Panc1 (cell line): ENCODE results near the gene PPP1R14B. TPM values are rescaled to one million over a fixed set of nuclear protein-coding genes. Genes with fewer than 3 reads are reported as not detected.
A peak's percentile ranks its signal among the peaks of the same experiment; 100 is the strongest.
"Not testable (repeated sequence)": the region's sequence is repeated elsewhere in the genome, so short reads cannot be mapped to it uniquely, and the experiment has no call there.

Source experiments
- ATAC-seq: fragments of 200-7000 bp; cut with Tn5 transposase; 2 replicates; pipeline ENCODE4 v1.9.1; 2020; ENCODE audit warnings: mild to moderate bottlenecking, moderate library complexity
- BruUV-seq: library from RNA; stranded (reverse); fragments of 400-500 nt; replicated peaks from 2 replicates; lab custom pipeline; 2021; lab: Mats Ljungman, UMichigan
- CTCF ChIA-PET: fragments of 300-600 bp; sonication (Branson Sonifier 250); formaldehyde crosslinking; loops from one replicate; lab custom pipeline; 2022; ENCODE audit warnings: antibody characterized with exemption; lab: Charles Lee
- POLR2A ChIA-PET: fragments of 300-600 bp; sonication (Branson Sonifier 250); formaldehyde crosslinking; loops from one replicate; lab custom pipeline; 2022; ENCODE audit warnings: antibody characterized with exemption; lab: Charles Lee
- DNase-seq: peaks from one replicate; pipeline ENCODE4 v3.0.0-alpha.2; 2010; ENCODE audit warnings: low read depth, low spot score
- H3K27ac ChIP-seq: 2 replicates; pipeline ENCODE4 v1.5.1; 2011; ENCODE audit warnings: mild to moderate bottlenecking, low read length, inconsistent platforms
- H3K27me3 ChIP-seq: fragments of 200-500 bp; sonication (Bioruptor generic); 2 replicates; pipeline ENCODE4 v1.6.0; 2014; ENCODE audit warnings: low read length, inconsistent platforms; ENCODE audit not compliant: control insufficient read depth, insufficient read depth
- H3K36me3 ChIP-seq: fragments of 200-500 bp; sonication (Bioruptor generic); 2 replicates; pipeline ENCODE4 v1.5.1; 2014; ENCODE audit warnings: inconsistent platforms, mild to moderate bottlenecking, low read length, moderate library complexity; ENCODE audit not compliant: control insufficient read depth, insufficient read depth
- H3K4me1 ChIP-seq: 2 replicates; pipeline ENCODE4 v1.5.1; 2011; ENCODE audit warnings: inconsistent platforms, mild to moderate bottlenecking, low read length, moderate library complexity; ENCODE audit not compliant: control insufficient read depth, insufficient read depth
- H3K4me3 ChIP-seq, 2 experiments: 2 replicates each; pipeline ENCODE4 v1.5.1; 2011 to 2012; ENCODE audit warnings: low read depth in 2 of 2, low read length in 2 of 2, mild to moderate bottlenecking in 2 of 2, inconsistent platforms in 1 of 2, moderate library complexity in 1 of 2
- H3K9me3 ChIP-seq: fragments of 200-500 bp; sonication (Bioruptor generic); 2 replicates; pipeline ENCODE4 v1.5.1; 2014; ENCODE audit warnings: low read depth, mild to moderate bottlenecking, inconsistent platforms, low read length, moderate library complexity; ENCODE audit not compliant: control insufficient read depth, insufficient read depth
- CTCF ChIP-seq: fragments of 450-650 bp; IDR thresholded peaks from 2 replicates; pipeline ENCODE4 v1.5.1; 2017; ENCODE audit warnings: mild to moderate bottlenecking
- POLR2AphosphoS5 ChIP-seq: IDR thresholded peaks from 2 replicates; pipeline ENCODE4 v1.6.1; 2012; ENCODE audit warnings: mild to moderate bottlenecking, low read depth, low read length, moderate library complexity
- REST ChIP-seq, 2 experiments: IDR thresholded peaks; 2 replicates each; pipeline ENCODE4 v1.6.1; 2011 to 2012; ENCODE audit warnings: low read depth in 2 of 2, control low read depth in 1 of 2, low read length in 1 of 2, mild to moderate bottlenecking in 1 of 2, moderate library complexity in 1 of 2; ENCODE audit not compliant: insufficient read depth in 1 of 2
- SIN3A ChIP-seq: IDR thresholded peaks from 2 replicates; pipeline ENCODE4 v1.6.1; 2012; ENCODE audit warnings: low read depth, mild to moderate bottlenecking, low read length, moderate library complexity, borderline replicate concordance; ENCODE audit not compliant: insufficient read depth
- TCF7L2 ChIP-seq: IDR thresholded peaks from 2 replicates; pipeline ENCODE4 v1.6.1; 2011; ENCODE audit warnings: mild to moderate bottlenecking, low read depth, low read length, inconsistent platforms
- in situ Hi-C: cut with HindIII; loops from 2 replicates; pipeline ENCODE4 v1.10.0; 2016; ENCODE audit warnings: low sequenced_read_pairs, low pct_unique_long_range_greater_than_20kb
- intact Hi-C: fragments of 100-400 bp; cut with micrococcal nuclease; formaldehyde crosslinking; loops from one replicate; pipeline ENCODE4 v1.10.0; 2022; ENCODE audit not compliant: unreplicated experiment
- total RNA-seq: library from RNA; stranded (reverse); gene quantifications from one replicate; pipeline ENCODE4 v1.2.1, GENCODE V29; 2021; ENCODE audit not compliant: unreplicated experiment

PPP1R14B gene
- total RNA-seq, 1 experiment from 2014 or later, result 261 TPM

GRCh38 chr11:64247729-64248531, 1.2 kb upstream of the PPP1R14B start:
- POLR2A ChIA-PET, result no interaction called here
- TF ChIP-seq TCF7L2, result no peak
- TF ChIP-seq POLR2AphosphoS5, result no peak
- DNase-seq (no peak), ATAC-seq (no peak)
- Histone ChIP-seq H3K27ac (peak overlapping the region; percentile 99), H3K27me3 (no peaks in the 10 kb centered on the region), H3K9me3 (no peaks in the 10 kb centered on the region), H3K4me1 (peaks cover 55% of the 10 kb centered on the region), H3K36me3 (peaks cover 7% of the 10 kb centered on the region; the same call in 1 of the 2 replicates), H3K4me3 (peak overlapping the region; percentile 85 to 94)
- intact Hi-C loops, result loop anchor here (10.0 kb wide), 1 partner anchor 57 kb away; the partner anchor contains the start of genes CATSPERZ and ESRRA
- no TSS peak for BruUV-seq
- CTCF ChIA-PET, result interaction anchor here (0.6 kb wide), 1 partner anchor 40 kb away, joined by 5 read pairs; no protein-coding TSS in a partner anchor
- in situ Hi-C loops, result no loop called here

GRCh38 chr11:64246621-64246870, 197 bp downstream of the PPP1R14B start:
- H3K27me3 ChIP-seq, BruUV-seq, CTCF ChIA-PET, H3K36me3 ChIP-seq, in situ Hi-C loops, H3K27ac ChIP-seq, H3K9me3 ChIP-seq, DNase-seq: not testable (repeated sequence)
- POLR2A ChIA-PET, result interaction anchor here (0.5 kb wide), 1 partner anchor 56 kb away, joined by 3 read pairs; no protein-coding TSS in a partner anchor
- Histone ChIP-seq H3K4me1 (peaks cover 54% of the 10 kb centered on the region), H3K4me3 (peak overlapping the region; percentile 85 to 95)
- ATAC-seq, result peak; percentile 2
- intact Hi-C loops, result loop anchor here (10.0 kb wide), 1 partner anchor 58 kb away; the partner anchor contains the start of genes CATSPERZ and ESRRA

- TF ChIP-seq SIN3A, result no peak; the same call in 1 of the 2 replicates
- TF ChIP-seq CTCF, result no peak
- no peak; the same call in 1 of the 2 replicates for TF ChIP-seq POLR2AphosphoS5
- no peak for TF ChIP-seq TCF7L2
- TF ChIP-seq REST (IDR thresholded peaks at IDR 0.05; ENCODE audit: insufficient read depth in 1 of 2, low read depth in 2 of 2, low read length in 1 of 2), result no peak
- BruUV-seq, result TSS peak; percentile 89
Measured at GRCh38 chr11:64245797-64246620, 734 bp downstream of the PPP1R14B start.

More at GRCh38 chr11:64245797-64246620, 734 bp downstream of the PPP1R14B start:
- peak; percentile 7; the same call in 1 of the 2 replicates for ATAC-seq
- peak; percentile 71 for DNase-seq
- Histone ChIP-seq H3K27ac (peak overlapping the region; percentile 95), H3K9me3 (no peaks in the 10 kb centered on the region), H3K27me3 (no peaks in the 10 kb centered on the region), H3K4me3 (peak overlapping the region; percentile 85 to 95), H3K4me1 (peaks cover 54% of the 10 kb centered on the region), H3K36me3 (peaks cover 3% of the 10 kb centered on the region; the same call in 1 of the 2 replicates)
- POLR2A ChIA-PET, result interaction anchor here (0.5 to 0.6 kb wide), 2 partner anchors 28 to 56 kb away, joined by 3 to 5 read pairs; no protein-coding TSS in a partner anchor
- CTCF ChIA-PET, result interaction anchor here (1.2 kb wide), 1 partner anchor 71 kb away, joined by 3 read pairs; the partner anchor contains the start of genes PRDX5 and TRMT112
- in situ Hi-C loops (no loop called here), intact Hi-C loops (loop anchor here (10.0 kb wide), 1 partner anchor 59 kb away; the partner anchor contains the start of genes CATSPERZ and ESRRA)
